Activated T-cell treated with anti-CD3 and anti-CD28 coated beads for 48 hours (primary cell): ENCODE measurements around the gene MAP3K7.

ENCODE experiments used
- DNase-seq: peaks from one replicate; pipeline ENCODE4 v3.0.0-alpha.2; 2020; ENCODE audit warnings: low read depth

The MAP3K7 gene

DNA sequence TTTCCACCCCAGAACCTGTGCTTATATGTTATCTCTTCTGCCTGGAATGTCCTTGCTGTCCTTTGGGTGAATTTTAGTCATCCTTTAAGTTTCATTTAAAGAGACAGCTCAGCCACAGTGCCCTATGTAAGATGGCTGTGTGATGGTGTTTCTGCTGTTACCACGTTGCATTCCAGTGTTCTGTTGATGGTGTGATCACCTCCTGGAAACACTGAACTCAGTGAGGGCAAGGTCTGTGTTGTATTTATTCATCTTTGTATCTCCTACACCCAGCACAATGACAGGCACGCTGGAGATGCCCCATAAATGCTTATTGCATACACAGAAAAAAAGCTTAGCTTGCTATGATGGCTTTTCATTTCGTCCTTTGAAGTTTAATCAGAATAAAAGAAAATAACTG is 102.5 kb downstream of the MAP3K7 start:
- no peak for DNase-seq

DNA sequence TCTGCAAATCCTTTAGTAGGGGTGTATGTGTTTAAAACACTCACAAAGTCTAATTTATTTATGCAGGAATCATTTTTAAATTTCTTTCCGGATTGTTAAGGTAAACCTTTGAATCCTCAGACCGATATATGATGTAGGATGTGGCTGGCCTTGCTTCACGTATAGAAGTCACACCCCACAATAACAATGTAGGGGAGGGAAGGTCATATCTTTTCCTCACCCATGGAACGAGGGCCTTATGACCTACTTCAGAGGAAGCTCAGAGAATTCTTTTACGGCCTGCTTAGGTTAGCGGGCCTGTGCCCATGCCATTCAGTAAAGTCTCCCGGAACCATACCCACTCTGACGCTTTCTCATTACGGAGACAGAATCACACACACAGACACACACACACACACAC is 102.9 kb downstream of the MAP3K7 start:
- no peak for DNase-seq

DNA sequence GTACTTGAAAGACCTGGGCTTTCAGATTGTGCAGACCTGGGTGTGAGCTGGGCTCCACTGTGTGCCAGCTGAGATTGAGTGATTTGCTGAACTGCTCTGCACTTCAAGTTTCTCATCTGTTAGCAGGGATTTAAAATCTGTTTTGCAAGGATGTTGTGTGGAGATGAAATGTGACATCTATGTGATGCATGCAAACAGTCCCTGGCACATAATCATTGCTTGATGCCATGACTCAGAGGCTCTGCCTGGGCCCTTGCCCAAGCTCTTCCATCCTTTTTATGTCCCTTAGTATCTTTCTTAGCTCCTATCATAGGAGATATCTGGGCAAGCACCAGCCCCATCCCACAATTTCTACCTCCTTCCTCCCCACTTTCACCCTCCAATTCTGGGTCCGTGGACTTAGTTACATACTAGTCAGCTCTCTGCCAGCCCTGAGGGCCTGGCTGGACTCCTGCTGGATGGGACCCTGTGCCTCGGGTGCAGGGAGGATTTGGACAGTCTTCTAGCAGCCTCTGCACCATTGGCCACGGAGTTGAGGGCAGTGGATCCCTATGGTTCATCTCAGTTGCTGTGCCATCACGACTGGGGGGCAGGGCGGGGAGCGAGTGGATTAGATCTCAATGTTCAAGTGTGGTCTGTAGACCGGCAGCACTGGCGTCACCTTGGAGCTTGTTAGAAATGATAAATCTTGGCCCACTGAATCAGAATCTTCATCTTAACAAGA is 103.6 kb downstream of the MAP3K7 start:
- no peak for DNase-seq

DNA sequence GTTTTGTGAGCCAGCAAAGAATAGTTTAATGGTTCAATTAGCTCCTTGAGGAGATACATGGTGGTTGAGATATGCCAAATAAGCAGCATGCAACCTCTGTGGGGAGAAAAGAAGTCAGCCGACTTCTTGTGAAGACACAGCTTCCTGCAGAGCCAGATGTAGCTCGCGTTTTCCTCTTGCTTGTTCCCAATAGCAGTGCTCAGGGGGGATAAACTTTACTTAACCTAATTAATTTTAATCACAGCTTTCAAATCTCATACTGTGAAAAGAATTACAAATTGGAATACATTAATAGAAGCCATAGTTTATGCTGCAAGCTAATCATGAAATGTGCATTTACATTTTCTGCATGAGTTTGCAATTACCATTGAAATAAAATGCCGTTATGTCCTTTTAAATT is 106.2 kb downstream of the MAP3K7 start:
- DNase-seq, result no peak

DNA sequence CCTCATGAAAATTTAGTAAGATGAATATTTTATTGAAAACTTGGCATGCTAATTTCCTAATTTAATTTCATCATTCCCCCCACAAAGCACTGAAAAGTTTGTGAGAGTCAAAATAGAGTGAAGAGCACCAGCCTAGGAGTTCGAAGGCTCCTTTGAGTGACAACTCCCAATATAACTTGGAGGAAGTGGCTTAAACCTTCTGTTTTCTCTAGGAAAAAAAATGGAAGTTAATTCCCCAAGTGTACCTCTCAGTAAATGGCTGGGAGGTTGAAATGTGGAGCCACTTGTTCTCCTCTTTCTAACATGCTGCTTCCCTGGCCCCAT is 107.3 kb downstream of the MAP3K7 start:
- no peak for DNase-seq

DNA sequence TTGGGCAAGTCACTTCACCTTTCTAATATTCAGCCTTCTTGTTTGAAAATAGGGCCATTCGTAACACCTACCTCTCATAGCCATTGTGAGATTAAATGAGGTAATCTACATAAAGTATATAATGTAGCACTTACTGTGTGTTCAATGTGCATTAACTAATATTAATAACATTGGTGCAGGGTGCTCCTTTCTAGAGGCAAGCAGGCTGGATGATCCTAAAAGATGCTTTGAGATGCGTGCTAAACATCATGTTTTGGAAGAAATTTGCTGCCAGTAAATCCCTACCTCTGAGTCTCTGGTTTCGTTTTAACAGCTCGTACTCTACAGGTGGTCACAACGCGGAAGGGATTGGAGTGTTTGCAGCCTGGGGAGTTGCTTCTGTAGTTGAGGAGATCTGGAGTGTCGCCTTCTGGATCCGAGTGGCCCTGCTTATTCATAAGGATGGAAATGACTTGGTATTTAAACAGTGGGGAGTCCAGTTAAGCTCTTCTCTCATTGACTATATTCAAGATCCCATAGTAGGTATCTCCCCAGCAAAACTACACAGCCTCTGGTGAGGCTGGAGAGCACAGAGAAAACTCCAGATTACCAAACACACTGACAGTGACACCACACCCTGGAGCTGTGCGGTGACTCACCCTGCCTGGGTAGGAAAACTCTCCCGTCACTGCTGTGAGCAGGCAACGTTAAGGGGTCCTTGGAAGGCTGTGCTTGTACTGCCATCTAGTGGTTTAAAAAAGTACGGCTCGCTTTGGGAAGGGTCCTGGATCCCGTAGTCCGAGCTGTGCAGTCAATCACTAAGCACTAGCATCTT is 107.9 kb downstream of the MAP3K7 start:
- peak; percentile 78 for DNase-seq

DNA sequence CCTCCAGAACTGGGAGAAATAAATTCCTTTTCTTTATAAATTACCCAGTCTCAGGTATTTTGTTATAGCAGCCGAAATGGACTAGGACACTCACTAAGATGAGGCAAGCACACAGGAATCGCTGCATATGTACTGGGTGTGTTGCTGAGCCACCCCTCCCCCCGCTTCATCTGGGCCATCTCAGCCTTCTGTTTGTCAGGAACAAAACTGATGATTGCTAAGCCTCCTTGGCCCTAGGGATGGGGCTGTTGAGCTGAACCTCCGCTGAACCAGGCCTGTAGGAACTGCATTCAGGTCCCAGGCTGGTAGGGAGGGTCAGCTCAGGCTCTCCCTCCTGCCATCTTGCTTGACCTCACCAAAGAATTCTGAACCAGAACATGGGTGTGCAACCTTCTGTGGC is 108.6 kb downstream of the MAP3K7 start:
- DNase-seq, result no peak

DNA sequence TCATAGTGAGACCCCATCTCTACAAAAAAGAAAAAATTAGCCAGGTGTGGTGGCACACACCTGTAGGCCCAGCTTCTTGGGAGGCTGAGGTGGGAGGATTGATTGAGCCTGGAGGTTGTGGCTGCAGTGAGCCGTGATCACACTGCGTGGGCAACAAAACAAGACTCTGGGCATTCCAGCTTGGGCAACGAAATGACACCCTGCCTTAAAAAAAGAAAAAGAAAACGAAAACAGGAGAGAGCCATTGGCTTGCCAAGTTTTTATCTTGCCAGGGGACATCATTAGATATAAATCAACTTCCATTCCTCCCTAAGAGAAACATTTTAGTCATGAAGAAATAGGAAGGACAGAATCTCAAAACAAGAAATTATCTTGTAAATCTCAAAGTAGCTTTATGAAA is 109.5 kb downstream of the MAP3K7 start:
- DNase-seq, result no peak

DNA sequence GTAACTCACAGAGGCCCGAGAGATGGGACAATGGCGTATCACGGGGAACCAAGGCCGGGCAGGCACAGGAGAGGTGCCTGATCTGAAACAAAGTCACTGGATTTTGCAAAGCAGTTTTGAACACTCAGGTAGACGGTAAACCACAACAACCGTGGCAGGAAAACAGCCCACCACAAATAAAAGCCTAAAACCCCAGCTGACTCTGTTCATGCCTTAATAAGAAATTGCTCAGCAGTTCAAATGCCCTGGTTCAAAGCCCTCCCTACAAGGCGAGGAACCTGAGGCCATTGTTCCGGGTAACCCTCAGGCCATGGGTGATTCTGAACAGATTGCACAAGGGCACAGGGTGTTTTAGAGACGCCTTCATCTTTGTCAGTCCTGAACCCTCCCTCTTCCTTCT is 114.2 kb downstream of the MAP3K7 start:
- no peak for DNase-seq

DNA sequence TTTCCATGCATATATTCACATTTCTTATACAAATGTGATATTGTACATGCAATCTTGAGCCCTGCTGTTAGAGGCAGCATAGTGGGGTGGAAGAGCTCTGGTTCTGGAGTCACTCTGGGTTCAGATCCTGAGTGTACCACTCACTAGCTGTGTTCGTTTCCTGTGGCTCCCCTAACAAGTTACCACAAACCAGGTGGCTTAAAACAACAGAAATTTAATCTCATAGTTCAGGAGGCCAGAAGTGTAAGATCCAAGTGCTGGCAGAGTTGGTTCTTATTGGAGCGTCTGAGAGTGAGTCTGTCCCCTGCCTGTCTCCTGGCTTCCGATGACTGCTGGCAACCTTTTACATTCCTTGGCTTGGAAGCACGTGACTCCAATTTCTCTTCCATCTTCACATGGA is 115.6 kb downstream of the MAP3K7 start:
- no peak for DNase-seq

DNA sequence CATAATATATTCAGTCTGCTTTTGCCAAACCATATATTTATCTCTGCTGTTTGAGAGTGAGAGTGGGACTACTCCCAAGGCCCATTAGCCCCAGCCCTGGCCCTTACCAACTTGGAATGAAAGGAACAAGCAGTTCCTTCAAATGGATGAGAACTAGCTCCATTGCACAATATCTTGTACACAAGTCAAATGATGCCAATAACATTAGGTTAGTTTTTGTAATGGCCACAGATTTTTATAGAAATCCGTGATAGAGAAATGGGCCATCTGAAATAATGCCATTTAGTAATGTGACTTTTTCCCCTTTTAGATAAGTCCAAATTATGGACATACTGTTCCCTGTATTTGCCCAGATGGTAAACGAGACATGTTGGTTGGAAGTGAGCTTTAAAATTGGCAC is 117.0 kb downstream of the MAP3K7 start:
- DNase-seq, result no peak

DNA sequence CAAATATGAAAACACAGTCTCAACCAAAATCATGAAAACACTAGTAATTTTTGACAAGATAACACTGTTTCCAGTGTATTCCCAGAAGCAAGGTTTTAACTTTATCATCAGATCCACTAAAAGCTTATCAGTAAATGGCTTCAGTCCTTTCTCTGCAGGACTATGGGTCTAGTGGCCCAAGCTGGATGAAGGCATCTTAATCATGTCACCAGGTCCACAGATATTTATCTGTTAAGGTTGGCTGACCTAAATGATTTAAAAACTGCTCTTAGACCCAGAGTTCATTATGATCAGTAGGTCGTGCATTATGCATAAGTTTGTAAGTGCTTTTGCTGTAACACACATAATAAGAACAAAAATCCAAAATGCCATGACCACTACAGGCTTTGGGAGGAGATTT is 118.0 kb downstream of the MAP3K7 start:
- DNase-seq, result no peak

DNA sequence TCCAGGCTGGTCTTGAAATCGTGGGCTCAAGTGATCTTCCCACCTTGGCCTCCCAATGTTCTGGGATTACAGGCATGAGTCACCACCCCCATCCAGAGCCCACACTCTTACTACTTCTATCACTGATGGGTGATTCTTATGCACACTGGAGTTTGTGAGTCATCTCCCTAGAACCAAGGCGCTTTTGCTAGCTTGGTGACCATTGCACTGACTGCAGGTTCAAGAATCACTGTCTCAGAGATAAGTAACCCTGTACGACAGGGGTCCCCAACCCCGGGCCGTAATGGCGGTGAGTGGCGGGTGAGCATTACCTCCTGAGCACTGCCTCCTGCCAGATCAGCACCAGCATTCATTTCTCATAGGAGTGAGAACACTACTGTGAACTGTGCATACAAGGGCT is 118.8 kb downstream of the MAP3K7 start:
- no peak for DNase-seq

DNA sequence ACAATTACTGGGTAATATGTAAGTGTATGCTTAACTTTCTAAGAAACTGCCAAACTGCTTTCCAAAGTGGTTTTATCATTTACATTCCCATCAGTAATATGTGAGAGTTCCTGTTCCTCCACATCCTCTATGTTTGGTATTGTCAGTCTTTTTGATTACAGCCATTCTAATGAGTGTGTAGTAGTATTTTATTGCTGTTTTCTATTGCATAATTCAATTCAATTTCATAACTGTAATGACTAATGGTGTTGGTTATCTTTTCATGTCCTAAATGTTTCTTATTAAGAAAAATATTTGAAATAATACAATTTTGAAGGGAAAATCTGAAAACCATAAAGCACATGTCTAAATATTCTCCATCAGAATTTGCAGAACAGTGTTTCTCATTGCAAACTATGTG is 119.3 kb downstream of the MAP3K7 start:
- no peak for DNase-seq

DNA sequence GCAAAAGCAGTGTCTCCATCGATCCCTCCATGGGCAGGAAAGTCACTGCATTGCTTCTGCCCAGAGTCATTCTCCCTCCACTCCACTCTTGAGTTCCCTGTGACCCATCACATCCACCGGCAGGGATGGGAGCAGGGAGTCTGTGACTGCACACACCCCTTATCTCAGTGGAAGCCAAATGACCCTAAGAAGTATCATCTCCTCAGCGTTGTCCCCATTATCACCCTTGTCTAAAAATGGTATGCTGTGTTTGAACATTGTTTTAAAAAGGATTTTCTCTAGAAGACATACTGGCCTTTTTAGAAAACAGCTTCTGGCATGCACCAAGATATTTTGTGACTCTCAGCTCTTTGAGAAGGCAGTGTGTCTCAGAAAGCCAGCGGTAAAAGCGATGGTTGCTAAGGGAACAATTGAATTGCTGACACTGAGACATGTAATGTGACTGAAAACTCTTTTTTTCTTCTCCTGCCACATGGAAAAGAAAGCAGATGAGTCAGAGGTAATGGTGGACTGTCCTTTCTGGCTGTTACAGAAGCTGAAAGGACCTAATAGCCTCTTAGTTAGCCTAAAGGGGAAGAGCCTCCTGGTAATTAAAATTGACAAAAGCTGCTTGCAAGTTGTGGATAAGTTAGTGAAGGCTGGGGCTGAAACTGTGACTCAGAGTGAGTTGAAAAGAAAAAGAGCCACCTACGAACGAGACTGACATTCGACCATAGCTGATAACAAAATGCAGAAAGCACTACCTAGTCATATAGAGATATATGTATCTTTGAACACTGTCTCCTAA is 120.5 kb downstream of the MAP3K7 start:
- DNase-seq, result no peak

DNA sequence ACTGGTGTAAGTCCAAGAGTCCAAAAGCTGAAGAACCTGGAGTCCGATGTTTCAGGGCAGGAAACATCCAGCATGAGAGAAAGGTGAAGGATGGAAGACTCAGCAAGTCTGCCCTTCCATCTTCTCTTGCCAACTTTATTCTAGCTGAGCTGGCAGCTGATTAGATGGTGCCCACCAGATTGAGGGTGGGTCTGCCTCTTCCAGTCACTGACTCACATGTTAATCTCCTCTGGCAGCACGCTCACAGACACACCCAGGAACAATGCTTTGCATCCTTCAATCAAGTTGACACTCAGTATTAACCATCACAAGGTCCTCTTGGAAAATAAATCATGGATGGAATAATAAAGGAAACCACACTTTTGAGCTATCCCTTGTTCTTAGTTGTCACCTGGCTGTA is 121.2 kb downstream of the MAP3K7 start:
- DNase-seq, result no peak

DNA sequence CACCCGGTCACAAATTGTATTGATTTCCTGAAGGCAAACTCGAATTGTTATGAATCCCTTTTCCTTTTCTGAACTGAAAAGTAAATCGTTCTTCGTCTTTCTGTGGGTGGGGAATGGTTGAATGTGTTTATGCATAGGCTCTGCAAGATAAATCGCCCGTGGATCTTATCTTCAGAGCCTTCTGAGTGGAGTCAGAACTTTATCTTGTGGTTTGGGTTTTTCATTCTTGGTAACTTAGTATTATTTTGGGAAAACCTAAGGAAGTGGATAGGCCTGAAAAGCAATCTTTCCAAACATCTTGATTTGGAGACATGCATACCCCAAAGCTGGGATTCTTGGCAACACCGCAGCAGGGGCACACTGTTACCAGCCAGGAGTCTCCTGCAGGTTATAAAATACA is 122.4 kb downstream of the MAP3K7 start:
- no peak for DNase-seq

DNA sequence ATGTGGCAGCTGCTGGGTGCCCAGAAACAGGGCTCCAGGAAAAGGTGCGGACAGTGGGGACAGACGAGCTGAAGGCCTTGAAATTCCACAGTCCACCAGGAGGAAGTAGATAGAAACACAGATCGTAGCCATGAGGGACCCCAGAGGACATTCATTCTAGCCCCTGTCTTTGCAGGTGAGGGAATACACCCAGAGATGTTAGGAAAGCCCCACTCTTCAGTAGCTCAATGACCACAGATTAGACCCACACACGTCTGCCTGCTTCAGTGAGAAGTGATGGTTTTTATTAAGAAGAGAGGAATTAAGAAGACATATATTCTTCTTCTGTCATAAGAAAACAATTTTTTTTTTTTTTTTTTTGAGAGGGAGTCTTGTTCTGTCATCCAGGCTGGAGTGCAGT is 123.0 kb downstream of the MAP3K7 start:
- DNase-seq, result no peak
